ENCODE measurements around the gene SCRN3. TPM values are rescaled to one million over a fixed set of nuclear protein-coding genes. Genes with fewer than 3 reads are reported as not detected.

The SCRN3 gene
- total and polyA plus RNA-seq, 8 donors, result 22.6 to 36.0 (median 31.9) TPM

DNA sequence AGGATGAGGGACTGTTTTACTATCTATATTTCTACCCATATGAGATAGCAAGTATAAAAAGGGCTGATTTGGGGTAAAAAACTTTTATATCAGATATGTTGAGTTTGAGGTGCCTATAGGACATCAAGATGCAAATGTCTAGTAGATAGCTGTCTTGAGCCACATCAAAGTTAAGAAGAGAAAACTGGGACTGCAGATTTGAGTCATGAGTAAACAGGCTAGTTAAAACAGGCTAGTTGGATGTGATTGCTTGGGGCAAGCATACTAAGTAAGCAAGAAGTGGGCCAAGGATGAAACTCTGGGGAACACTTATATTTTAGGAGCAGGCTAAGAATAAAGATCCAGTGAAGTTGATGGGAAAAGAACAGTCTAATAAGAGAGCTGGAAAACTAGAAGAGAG, 2.8 kb upstream of the SCRN3 start:
- TF ChIP-seq, protein P1, sequence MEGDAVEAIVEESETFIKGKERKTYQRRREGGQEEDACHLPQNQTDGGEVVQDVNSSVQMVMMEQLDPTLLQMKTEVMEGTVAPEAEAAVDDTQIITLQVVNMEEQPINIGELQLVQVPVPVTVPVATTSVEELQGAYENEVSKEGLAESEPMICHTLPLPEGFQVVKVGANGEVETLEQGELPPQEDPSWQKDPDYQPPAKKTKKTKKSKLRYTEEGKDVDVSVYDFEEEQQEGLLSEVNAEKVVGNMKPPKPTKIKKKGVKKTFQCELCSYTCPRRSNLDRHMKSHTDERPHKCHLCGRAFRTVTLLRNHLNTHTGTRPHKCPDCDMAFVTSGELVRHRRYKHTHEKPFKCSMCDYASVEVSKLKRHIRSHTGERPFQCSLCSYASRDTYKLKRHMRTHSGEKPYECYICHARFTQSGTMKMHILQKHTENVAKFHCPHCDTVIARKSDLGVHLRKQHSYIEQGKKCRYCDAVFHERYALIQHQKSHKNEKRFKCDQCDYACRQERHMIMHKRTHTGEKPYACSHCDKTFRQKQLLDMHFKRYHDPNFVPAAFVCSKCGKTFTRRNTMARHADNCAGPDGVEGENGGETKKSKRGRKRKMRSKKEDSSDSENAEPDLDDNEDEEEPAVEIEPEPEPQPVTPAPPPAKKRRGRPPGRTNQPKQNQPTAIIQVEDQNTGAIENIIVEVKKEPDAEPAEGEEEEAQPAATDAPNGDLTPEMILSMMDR (IDR thresholded peaks at IDR 0.05), result no peak
- H3K27me3 ChIP-seq, result no peaks in the 10 kb centered on the region
- intact Hi-C loops (cut with DNase I), result no loop called here

DNA sequence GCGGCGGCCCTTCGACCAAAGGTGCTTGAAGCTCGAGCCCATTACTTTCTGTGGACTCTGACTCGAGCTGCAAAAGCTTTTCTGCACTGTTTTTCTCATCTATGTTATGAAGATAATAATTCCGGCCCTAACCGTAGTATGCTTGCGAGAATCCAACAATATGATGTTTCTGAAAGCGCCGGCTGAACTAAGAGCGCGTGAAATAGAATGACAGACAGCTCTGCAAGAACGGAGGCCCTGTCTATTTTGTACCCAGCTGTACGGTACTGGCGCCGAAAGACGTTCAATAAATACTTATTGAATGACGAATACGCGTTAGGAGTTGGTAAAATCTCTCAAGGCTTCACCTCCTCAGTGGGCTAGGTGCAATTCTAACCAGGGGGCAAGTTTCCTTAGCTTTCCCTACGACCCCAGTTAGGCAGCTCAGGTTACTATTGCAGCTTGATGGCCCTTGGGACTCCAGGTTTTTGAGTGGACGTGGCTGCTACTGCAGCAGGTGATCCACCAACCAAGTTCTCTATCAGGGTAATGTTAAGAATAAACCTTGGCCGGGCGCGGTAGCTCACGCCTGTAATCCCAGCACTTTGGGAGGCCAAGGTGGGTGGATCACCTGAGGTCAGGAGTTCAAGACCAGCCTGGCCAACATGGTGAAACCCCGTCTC, 570 bp downstream of the SCRN3 start:
- ATAC-seq, result peak; percentile 59
- Histone ChIP-seq H3K4me3 (peak overlapping the region; percentile 78 to 92), H3K4me1 (peaks cover 3 to 36% of the 10 kb centered on the region in 2 donors), H3K9me3 (no peaks in the 10 kb centered on the region), H3K36me3 (peaks cover 0 to 15% of the 10 kb centered on the region in 2 donors), H3K27ac (peak overlapping the region; percentile 90 to 91), H3K27me3 (no peaks in the 10 kb centered on the region)
- intact Hi-C loops (cut with DNase I), result no loop called here
- peak in 1 of 4 donors; percentile 17 for DNase-seq
- TF ChIP-seq, protein P1 (IDR thresholded peaks at IDR 0.05), result no peak

More for the DNA sequence above, 2.8 kb upstream of the SCRN3 start:
- ATAC-seq, result no peak
- peaks cover 0 to 21% of the 10 kb centered on the region in 2 donors for H3K36me3 ChIP-seq
- no peak overlapping the region for H3K4me3 ChIP-seq
- no peak overlapping the region for H3K27ac ChIP-seq
- H3K9me3 ChIP-seq, result no peaks in the 10 kb centered on the region
- peaks cover 3 to 45% of the 10 kb centered on the region in 2 donors for H3K4me1 ChIP-seq
- no peak for DNase-seq

DNA sequence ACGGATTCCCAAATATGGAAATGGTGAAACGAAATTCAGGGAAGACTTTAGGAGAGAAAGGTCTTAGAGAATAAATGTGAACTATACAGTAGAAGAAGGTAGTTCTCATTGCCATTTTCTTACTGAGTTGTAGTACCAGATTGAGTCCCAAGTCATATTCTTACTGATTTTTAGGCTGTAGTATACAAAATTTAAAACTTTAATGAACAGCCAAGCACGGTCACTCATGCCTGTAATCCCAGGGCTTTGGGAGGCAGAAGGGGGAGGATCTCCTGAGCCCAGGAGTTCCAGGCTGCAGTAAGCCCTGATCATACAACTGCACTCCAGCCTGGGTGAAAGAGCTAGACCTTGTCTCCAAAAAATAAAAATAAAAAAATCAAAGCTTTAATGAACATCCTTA, 2.2 kb downstream of the SCRN3 start:
- Histone ChIP-seq H3K4me3 (no peak overlapping the region), H3K9me3 (no peaks in the 10 kb centered on the region), H3K27me3 (no peaks in the 10 kb centered on the region), H3K4me1 (peaks cover 3 to 31% of the 10 kb centered on the region in 2 donors), H3K27ac (no peak overlapping the region), H3K36me3 (peaks cover 0 to 9% of the 10 kb centered on the region in 2 donors)
- no peak for DNase-seq
- intact Hi-C loops (cut with DNase I), result no loop called here
- no peak for ATAC-seq
- TF ChIP-seq, protein P1 (IDR thresholded peaks at IDR 0.05), result no peak

DNA sequence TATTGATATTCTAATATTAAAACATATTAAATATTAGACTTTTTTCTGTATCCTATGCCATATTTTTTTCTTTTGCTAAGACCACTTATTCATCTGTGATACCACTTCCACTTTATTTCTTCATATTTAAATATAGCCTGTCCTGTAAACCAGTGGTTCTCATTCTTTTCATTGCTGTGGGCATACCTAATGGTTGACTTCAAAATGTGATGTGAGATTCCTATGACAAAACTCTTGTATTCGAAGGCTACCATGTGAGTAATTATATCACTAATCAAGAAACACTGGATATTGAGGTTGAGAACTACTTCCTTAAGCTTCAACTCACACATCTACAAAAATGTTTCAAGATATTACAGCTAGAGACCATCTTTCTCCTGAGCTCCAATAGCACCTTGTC, 3.6 kb downstream of the SCRN3 start:
- H3K9me3 ChIP-seq, result no peaks in the 10 kb centered on the region
- ATAC-seq, result no peak
- H3K27me3 ChIP-seq, result no peaks in the 10 kb centered on the region
- H3K36me3 ChIP-seq, result peaks cover 0 to 18% of the 10 kb centered on the region in 2 donors
- H3K4me3 ChIP-seq, result no peak overlapping the region
- DNase-seq, result no peak
- TF ChIP-seq, protein P1 (IDR thresholded peaks at IDR 0.05), result no peak
- H3K4me1 ChIP-seq, result peaks cover 3 to 17% of the 10 kb centered on the region in 2 donors
- intact Hi-C loops (cut with DNase I), result no loop called here
- H3K27ac ChIP-seq, result no peak overlapping the region

DNA sequence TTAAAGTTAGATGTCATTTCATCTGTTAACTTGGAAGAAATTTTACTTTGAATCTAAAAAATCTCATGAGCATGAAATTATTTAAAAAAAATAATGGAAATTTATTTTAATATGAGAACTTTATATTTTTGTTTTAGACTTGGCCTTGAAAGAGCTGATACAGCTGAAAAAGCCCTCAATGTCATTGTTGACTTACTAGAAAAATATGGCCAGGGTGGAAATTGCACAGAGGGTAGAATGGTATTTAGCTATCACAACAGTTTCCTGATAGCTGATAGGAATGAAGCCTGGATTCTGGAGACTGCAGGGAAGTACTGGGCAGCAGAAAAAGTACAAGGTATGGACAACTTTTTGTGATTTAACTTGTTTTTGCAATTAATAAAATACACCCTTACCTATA, 5.3 kb downstream of the SCRN3 start:
- DNase-seq (no peak), ATAC-seq (no peak)
- TF ChIP-seq, protein P1 (IDR thresholded peaks at IDR 0.05), result no peak
- Histone ChIP-seq H3K4me3 (no peak overlapping the region), H3K36me3 (peaks cover 0 to 20% of the 10 kb centered on the region in 2 donors), H3K9me3 (no peaks in the 10 kb centered on the region), H3K27me3 (no peaks in the 10 kb centered on the region), H3K4me1 (peaks cover 0 to 9% of the 10 kb centered on the region in 2 donors), H3K27ac (no peak overlapping the region)
- intact Hi-C loops (cut with DNase I), result no loop called here
